Progenitor cell of endocrine pancreas (in vitro differentiated cells): ENCODE measurements around the gene VILL. TPM values are rescaled to one million over a fixed set of nuclear protein-coding genes. Genes with fewer than 3 reads are reported as not detected.
"Not testable (repeated sequence)": the region's sequence is repeated elsewhere in the genome, so short reads cannot be mapped to it uniquely, and the experiment has no call there.

ENCODE experiments used
- DNase-seq: peaks from one replicate; pipeline ENCODE4 v3.0.0; 2021; ENCODE audit warnings: low spot score; ENCODE audit not compliant: unreplicated experiment
- H3K27ac Mint-ChIP-seq: 2 replicates; pipeline ENCODE4 v1.8.0; 2021; ENCODE audit warnings: mild to moderate bottlenecking, moderate library complexity, mixed read lengths
- H3K27me3 Mint-ChIP-seq: 2 replicates; pipeline ENCODE4 v1.8.0; 2021; ENCODE audit warnings: mixed read lengths
- H3K36me3 Mint-ChIP-seq: 2 replicates; pipeline ENCODE4 v1.8.0; 2022; ENCODE audit warnings: mixed read lengths; ENCODE audit not compliant: insufficient read depth
- H3K4me1 Mint-ChIP-seq: 2 replicates; pipeline ENCODE4 v1.8.0; 2021; ENCODE audit warnings: low read depth, mixed read lengths
- H3K4me3 Mint-ChIP-seq: 2 replicates; pipeline ENCODE4 v1.8.0; 2021; ENCODE audit warnings: low read depth, mild to moderate bottlenecking, moderate library complexity, mixed read lengths
- H3K9me3 Mint-ChIP-seq: 2 replicates; pipeline ENCODE4 v1.8.0; 2021; ENCODE audit warnings: low read depth, mixed read lengths
- total RNA-seq: library from RNA; stranded (reverse); gene quantifications from 2 replicates; pipeline ENCODE4 v1.2.1, GENCODE V29; 2021
- TF ChIP-seq, protein P1 (sequence below): fragments of 200-600 bp; sonication (generic); IDR thresholded peaks from one replicate; pipeline ENCODE4 v1.5.0; 2021; ENCODE audit warnings: antibody characterized with exemption, mild to moderate bottlenecking; ENCODE audit not compliant: unreplicated experiment

The VILL gene
- total RNA-seq, 1 donor from 2014 or later, result 6.8 TPM

GRCh38 chr3:38030126-38031021 is 39.8 kb downstream of the VILL start:
- H3K9me3 Mint-ChIP-seq, result no peaks in the 10 kb centered on the region
- peak overlapping the region; percentile 68 for H3K4me3 Mint-ChIP-seq
- peak overlapping the region; percentile 92 for H3K27ac Mint-ChIP-seq
- H3K4me1 Mint-ChIP-seq, result peaks cover 11% of the 10 kb centered on the region
- TF ChIP-seq, protein P1, sequence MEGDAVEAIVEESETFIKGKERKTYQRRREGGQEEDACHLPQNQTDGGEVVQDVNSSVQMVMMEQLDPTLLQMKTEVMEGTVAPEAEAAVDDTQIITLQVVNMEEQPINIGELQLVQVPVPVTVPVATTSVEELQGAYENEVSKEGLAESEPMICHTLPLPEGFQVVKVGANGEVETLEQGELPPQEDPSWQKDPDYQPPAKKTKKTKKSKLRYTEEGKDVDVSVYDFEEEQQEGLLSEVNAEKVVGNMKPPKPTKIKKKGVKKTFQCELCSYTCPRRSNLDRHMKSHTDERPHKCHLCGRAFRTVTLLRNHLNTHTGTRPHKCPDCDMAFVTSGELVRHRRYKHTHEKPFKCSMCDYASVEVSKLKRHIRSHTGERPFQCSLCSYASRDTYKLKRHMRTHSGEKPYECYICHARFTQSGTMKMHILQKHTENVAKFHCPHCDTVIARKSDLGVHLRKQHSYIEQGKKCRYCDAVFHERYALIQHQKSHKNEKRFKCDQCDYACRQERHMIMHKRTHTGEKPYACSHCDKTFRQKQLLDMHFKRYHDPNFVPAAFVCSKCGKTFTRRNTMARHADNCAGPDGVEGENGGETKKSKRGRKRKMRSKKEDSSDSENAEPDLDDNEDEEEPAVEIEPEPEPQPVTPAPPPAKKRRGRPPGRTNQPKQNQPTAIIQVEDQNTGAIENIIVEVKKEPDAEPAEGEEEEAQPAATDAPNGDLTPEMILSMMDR, result no peak
- peaks cover 2% of the 10 kb centered on the region for H3K36me3 Mint-ChIP-seq
- H3K27me3 Mint-ChIP-seq, result peaks cover 41% of the 10 kb centered on the region
- no peak for DNase-seq

DNA sequence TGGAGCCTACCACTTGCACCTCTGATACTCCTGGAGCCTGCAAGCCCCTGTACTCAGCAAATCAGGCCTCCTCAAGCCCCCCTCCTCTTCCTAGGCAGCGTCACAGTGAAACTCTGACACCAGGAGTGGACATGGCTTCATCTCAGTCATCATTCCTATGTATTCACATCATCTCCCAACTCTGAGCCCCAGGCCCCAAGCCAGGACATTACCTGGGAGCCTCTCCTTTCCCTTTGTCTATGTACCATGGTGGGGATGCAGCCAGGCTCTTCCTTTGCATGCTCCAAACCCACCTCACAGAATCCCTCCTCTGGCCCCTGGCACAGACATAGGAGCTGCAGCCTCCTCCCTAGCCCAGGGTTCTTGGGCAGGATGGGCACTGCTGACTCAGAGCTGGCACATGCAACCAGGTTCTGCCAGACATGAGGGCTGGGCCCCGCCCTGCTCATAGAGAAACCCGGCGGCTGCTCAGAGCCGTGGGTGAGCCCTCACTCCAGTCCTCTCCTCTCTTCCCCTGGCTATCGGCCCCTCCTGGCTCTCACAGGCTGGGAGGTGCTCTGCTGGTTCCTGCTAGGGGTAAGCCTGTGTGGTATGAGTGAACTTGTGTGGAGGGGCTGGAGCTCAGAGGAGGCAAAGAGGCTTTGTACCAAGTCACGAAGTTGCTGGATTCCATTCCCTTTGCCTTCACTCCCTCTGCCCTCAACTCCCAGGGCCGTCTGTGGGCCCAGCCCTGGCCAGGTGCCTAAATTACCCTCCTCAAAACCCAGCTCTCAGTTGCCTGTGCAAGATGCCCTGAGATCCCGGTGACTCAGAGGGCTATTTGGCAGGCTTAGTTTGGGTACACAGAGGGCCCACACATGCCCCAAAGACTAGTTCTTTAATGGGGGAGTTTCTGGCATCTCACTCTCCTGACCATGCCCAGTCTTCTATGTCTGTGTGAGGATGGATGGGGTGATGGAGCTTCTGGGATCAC is 40.7 kb downstream of the VILL start:
- Mint-ChIP-seq H3K9me3 (no peaks in the 10 kb centered on the region), H3K4me1 (peaks cover 8% of the 10 kb centered on the region), H3K4me3 (peak overlapping the region; percentile 67), H3K27me3 (peaks cover 38% of the 10 kb centered on the region), H3K27ac (peak overlapping the region; percentile 35), H3K36me3 (no peaks in the 10 kb centered on the region)
- DNase-seq, result no peak
- TF ChIP-seq, protein P1, result no peak

DNA sequence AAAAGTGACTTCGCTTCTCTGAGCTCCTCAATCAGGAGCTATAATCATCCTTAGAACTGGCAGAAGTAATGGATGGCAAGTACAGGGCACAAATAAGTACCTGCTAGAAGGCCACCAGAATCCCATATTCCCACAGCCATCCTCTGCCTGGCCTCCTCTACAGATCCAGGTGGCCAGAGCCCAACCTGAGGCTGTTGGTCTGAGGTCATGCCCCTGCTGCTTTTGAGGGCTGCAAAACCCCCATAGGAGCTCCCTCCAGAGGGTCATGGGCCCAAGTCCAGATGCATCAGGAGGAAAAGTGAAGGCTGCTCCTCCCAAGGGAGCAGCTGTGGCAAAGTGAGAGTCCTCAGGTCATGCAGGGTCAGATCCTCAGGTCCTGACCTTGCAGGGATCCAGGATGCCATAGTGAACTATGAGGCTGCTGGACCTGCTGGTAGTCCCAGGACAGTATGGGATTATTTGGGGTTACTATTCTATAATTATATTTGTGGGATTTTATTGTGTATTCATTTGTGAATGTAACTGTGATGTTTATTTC is 41.8 kb downstream of the VILL start:
- Mint-ChIP-seq H3K36me3 (no peaks in the 10 kb centered on the region), H3K27me3 (peaks cover 34% of the 10 kb centered on the region), H3K4me1 (peaks cover 8% of the 10 kb centered on the region), H3K4me3 (no peak overlapping the region), H3K27ac (no peak overlapping the region), H3K9me3 (no peaks in the 10 kb centered on the region)
- DNase-seq, result no peak
- TF ChIP-seq, protein P1, result no peak

DNA sequence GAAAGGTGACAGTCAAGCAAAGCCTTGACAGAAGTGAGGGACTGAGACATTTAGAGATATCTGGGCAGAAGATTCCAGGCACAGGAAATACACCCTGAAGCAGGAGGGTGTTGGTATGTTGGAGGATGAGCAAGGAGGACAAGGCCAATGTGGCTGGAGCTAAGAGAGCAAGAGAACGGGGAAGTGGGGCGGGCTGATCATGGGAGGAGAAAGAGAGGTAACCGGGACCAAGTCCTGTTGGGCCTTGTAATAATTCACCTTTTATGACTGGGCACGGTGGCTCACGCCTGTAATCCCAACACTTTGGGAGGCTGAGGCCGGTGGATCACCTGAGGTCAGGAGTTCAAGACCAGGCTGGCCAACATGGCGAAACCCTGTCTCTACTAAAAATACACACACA is 43.0 kb downstream of the VILL start:
- H3K4me1 Mint-ChIP-seq, H3K36me3 Mint-ChIP-seq, H3K27ac Mint-ChIP-seq, H3K4me3 Mint-ChIP-seq, DNase-seq, H3K9me3 Mint-ChIP-seq: not testable (repeated sequence)
- H3K27me3 Mint-ChIP-seq, result peaks cover 30% of the 10 kb centered on the region

DNA sequence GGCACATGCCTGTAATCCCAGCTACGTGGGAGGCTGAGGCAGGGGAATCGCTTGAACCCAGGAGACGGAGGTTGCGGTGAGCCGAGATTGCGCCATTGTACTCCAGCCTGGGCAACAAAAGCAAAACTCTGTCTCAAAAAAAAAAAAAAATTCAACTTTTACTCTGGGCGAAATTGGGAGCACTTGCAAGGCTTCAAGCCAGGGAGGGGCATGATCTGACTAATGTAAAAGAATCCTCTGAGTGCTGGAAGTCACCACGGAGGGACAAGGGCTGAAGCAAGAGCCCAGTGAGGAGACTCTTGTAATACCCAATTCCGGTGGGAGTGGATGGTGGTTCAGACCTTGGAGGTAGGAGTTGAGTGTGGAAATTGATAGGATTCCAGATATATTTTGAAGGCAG is 43.7 kb downstream of the VILL start:
- not testable (repeated sequence) for DNase-seq, H3K4me1 Mint-ChIP-seq, H3K9me3 Mint-ChIP-seq, H3K4me3 Mint-ChIP-seq, H3K27ac Mint-ChIP-seq, H3K36me3 Mint-ChIP-seq
- peaks cover 36% of the 10 kb centered on the region for H3K27me3 Mint-ChIP-seq

GRCh38 chr3:38036286-38036685 is 45.7 kb downstream of the VILL start:
- Mint-ChIP-seq H3K9me3 (no peaks in the 10 kb centered on the region), H3K4me1 (peaks cover 4% of the 10 kb centered on the region), H3K36me3 (no peaks in the 10 kb centered on the region), H3K27me3 (peaks cover 44% of the 10 kb centered on the region), H3K27ac (no peak overlapping the region), H3K4me3 (no peak overlapping the region)
- TF ChIP-seq, protein P1, result no peak
- no peak for DNase-seq
